GM12891 (cell line): Measurements from ENCODE around the gene CCDC9.

Source experiments
- PAX5 ChIP-seq: IDR thresholded peaks from 2 replicates; pipeline ENCODE4 v1.6.1; 2011; ENCODE audit warnings: low read length, moderate library complexity, mild to moderate bottlenecking; ENCODE audit not compliant: insufficient read depth, severe bottlenecking
- POLR2A ChIP-seq: IDR thresholded peaks from 2 replicates; pipeline ENCODE4 v1.6.1; 2011; ENCODE audit warnings: low read depth, low read length, control low read depth
- POLR2AphosphoS5 ChIP-seq: IDR thresholded peaks from 2 replicates; pipeline ENCODE4 v1.6.1; 2011; ENCODE audit warnings: low read depth, low read length, control low read depth
- POU2F2 ChIP-seq: IDR thresholded peaks from 2 replicates; pipeline ENCODE4 v1.6.1; 2011; ENCODE audit warnings: low read depth, mild to moderate bottlenecking, control low read depth, low read length, moderate library complexity
- TAF1 ChIP-seq: IDR thresholded peaks from 2 replicates; pipeline ENCODE4 v1.6.1; 2011; ENCODE audit warnings: low read depth, low read length, control low read depth

- TF ChIP-seq TAF1 (no peak), POLR2A (no peak), POLR2AphosphoS5 (no peak), POU2F2 (no peak), PAX5 (no peak)
Observed at GRCh38 chr19:47274891-47275761, 18.8 kb downstream of the CCDC9 start.
